Loucy (cell line): ENCODE results near the gene IGFBPL1.
A peak's percentile ranks its signal among the peaks of the same experiment; 100 is the strongest.

Experiments used
- H2AFZ ChIP-seq: fragments of 200-600 bp; sonication (generic); 2 replicates; pipeline ENCODE4 v1.6.0; 2016; ENCODE audit warnings: antibody characterized with exemption, mild to moderate bottlenecking, low read length, moderate library complexity
- H3F3A ChIP-seq: fragments of 200-600 bp; 2 replicates; pipeline ENCODE4 v1.6.0; 2016; ENCODE audit warnings: antibody characterized with exemption, low read depth, mild to moderate bottlenecking
- H3K27me3 ChIP-seq: fragments of 200-600 bp; sonication (generic); 2 replicates; pipeline ENCODE4 v1.6.1; 2014; ENCODE audit warnings: low read length, mild to moderate bottlenecking; ENCODE audit not compliant: insufficient read depth, poor library complexity, severe bottlenecking
- H3K36me3 ChIP-seq: fragments of 200-600 bp; sonication (generic); 2 replicates; pipeline ENCODE4 v1.6.1; 2016; ENCODE audit warnings: low read length; ENCODE audit not compliant: insufficient read depth
- H3K4me1 ChIP-seq: fragments of 200-600 bp; sonication (generic); 2 replicates; pipeline ENCODE4 v1.5.1; 2014; ENCODE audit warnings: low read length, mild to moderate bottlenecking; ENCODE audit not compliant: insufficient read depth, poor library complexity, severe bottlenecking
- H3K4me2 ChIP-seq: fragments of 200-600 bp; sonication (generic); 2 replicates; pipeline ENCODE4 v1.6.0; 2014; ENCODE audit warnings: antibody characterized with exemption, low read length, low read depth, mild to moderate bottlenecking; ENCODE audit not compliant: poor library complexity, severe bottlenecking
- H3K4me3 ChIP-seq: fragments of 200-600 bp; sonication (generic); 2 replicates; pipeline ENCODE4 v1.5.1; 2014; ENCODE audit warnings: low read length, mild to moderate bottlenecking, mixed read lengths; ENCODE audit not compliant: poor library complexity, severe bottlenecking
- H3K79me2 ChIP-seq: fragments of 200-600 bp; sonication (generic); 2 replicates; pipeline ENCODE4 v1.6.1; 2014; ENCODE audit warnings: low read length; ENCODE audit not compliant: insufficient read depth
- H3K9ac ChIP-seq: fragments of 200-600 bp; sonication (generic); 2 replicates; pipeline ENCODE4 v1.6.0; 2014; ENCODE audit warnings: mild to moderate bottlenecking, low read depth, low read length, moderate library complexity; ENCODE audit not compliant: poor library complexity, severe bottlenecking
- H3K9me2 ChIP-seq: fragments of 200-600 bp; sonication (generic); replicated peaks from 2 replicates; pipeline ENCODE4 v1.6.1; 2016; ENCODE audit warnings: low read depth, low read length, mixed read lengths
- H3K9me3 ChIP-seq: fragments of 200-600 bp; sonication (generic); 2 replicates; pipeline ENCODE4 v1.6.1; 2014; ENCODE audit warnings: mild to moderate bottlenecking, antibody characterized with exemption, low read length, low read depth; ENCODE audit not compliant: insufficient read depth
- H4K20me1 ChIP-seq: fragments of 200-600 bp; sonication (generic); 2 replicates; pipeline ENCODE4 v1.6.0; 2014; ENCODE audit warnings: antibody characterized with exemption, low read length, mild to moderate bottlenecking; ENCODE audit not compliant: insufficient read depth, poor library complexity, severe bottlenecking
- EZH2phosphoT487 ChIP-seq: fragments of 200-600 bp; IDR thresholded peaks from 2 replicates; pipeline ENCODE4 v1.6.1; 2018; ENCODE audit warnings: antibody characterized with exemption, mild to moderate bottlenecking, moderate library complexity, borderline replicate concordance
- TF ChIP-seq, protein P1 (sequence below): fragments of 200-600 bp; sonication (generic); conservative IDR thresholded peaks from 2 replicates; pipeline ENCODE4 v1.5.1; 2014; ENCODE audit warnings: mild to moderate bottlenecking, antibody characterized with exemption, low read length

Gene IGFBPL1

DNA sequence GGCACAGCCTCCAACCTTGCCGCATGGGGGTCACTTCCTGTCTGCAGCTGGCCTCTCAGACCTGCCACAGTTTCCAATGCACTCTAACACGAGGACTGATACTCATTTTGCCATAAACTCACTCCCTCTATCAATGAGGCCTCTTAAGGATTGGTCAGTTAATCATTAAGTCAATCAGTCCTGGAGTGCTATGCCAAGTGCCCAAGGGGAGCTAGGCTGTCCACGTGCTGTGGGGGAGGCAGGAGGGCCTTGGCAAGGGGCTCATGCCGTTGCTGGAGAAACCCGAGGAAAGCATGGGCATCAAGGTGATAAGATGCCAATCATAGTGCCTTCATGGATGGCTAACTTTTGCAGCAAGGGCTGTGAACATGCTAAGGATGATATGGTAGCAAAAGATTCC, 33.4 kb downstream of the IGFBPL1 start:
- Histone ChIP-seq H3K4me2 (no peak overlapping the region), H3K9me2 (no peaks in the 10 kb centered on the region), H2AFZ (no peak overlapping the region)

DNA sequence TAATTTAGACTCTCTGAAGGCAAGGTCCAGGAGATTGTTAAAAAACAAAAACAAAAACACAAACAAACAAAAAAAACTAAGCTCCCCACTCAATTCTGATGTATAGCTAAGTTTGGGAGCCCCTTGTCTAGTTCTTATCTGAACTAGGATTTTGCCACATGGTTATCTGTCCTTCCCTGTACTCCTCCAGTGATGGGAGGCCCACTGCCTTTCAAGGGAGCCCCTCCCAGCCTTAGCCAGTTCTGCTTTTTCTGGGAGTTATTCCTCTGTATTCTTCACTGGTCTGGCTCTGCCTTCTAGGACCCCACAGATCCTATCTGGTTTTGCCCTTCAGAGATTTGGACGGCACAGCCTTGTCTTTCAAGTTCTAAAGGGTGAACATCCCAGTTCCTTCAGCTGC, 33.8 kb downstream of the IGFBPL1 start:
- Histone ChIP-seq H3K9me2 (no peaks in the 10 kb centered on the region), H2AFZ (0 out of 2 replicates have a peak overlapping the region, but pooled peaks have one; percentile 57)
- TF ChIP-seq EZH2phosphoT487 = no peak
- TF ChIP-seq, protein P1, sequence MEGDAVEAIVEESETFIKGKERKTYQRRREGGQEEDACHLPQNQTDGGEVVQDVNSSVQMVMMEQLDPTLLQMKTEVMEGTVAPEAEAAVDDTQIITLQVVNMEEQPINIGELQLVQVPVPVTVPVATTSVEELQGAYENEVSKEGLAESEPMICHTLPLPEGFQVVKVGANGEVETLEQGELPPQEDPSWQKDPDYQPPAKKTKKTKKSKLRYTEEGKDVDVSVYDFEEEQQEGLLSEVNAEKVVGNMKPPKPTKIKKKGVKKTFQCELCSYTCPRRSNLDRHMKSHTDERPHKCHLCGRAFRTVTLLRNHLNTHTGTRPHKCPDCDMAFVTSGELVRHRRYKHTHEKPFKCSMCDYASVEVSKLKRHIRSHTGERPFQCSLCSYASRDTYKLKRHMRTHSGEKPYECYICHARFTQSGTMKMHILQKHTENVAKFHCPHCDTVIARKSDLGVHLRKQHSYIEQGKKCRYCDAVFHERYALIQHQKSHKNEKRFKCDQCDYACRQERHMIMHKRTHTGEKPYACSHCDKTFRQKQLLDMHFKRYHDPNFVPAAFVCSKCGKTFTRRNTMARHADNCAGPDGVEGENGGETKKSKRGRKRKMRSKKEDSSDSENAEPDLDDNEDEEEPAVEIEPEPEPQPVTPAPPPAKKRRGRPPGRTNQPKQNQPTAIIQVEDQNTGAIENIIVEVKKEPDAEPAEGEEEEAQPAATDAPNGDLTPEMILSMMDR = no peak

More for the DNA sequence above, 33.4 kb downstream of the IGFBPL1 start:
- Histone ChIP-seq H3K27me3 (no peaks in the 10 kb centered on the region), H3K79me2 (peaks cover 27% of the 10 kb centered on the region), H3K9ac (no peak overlapping the region), H4K20me1 (no peaks in the 10 kb centered on the region), H3K36me3 (no peaks in the 10 kb centered on the region; the same call in 1 of the 2 replicates), H3K4me1 (peaks cover 20% of the 10 kb centered on the region), H3K9me3 (no peaks in the 10 kb centered on the region), H3K4me3 (no peak overlapping the region), H3F3A (no peaks in the 10 kb centered on the region)
- no peak for TF ChIP-seq EZH2phosphoT487
- TF ChIP-seq, protein P1 = no peak

DNA sequence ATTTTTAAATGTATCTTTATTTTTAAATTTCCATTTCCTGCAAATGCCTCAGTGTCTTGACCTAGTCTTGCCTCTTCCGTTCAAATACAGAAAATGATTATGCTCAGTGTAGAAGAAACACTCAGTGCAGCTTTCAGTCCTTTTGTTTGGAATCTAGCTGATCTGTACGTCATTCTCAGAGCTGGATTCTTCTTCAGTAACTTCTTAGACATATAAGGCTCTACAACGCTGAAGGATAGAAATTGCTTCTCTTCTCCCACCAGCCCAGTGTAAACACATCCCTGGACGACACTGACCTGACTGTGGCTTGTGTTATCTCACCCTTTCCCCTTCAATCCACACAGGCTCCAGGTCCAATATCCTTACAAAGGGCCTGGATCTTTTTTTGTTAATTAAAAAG, 34.9 kb downstream of the IGFBPL1 start:
- no peaks in the 10 kb centered on the region for H3F3A ChIP-seq
- TF ChIP-seq, protein P1 = no peak
- no peak for TF ChIP-seq EZH2phosphoT487
- peaks cover 18% of the 10 kb centered on the region for H3K4me1 ChIP-seq
- no peak overlapping the region for H2AFZ ChIP-seq
- peaks cover 15% of the 10 kb centered on the region for H3K79me2 ChIP-seq
- H3K4me3 ChIP-seq = no peak overlapping the region
- no peak overlapping the region for H3K9ac ChIP-seq
- no peak overlapping the region for H3K4me2 ChIP-seq
- no peaks in the 10 kb centered on the region for H4K20me1 ChIP-seq
- H3K9me2 ChIP-seq = no peaks in the 10 kb centered on the region
- H3K36me3 ChIP-seq = no peaks in the 10 kb centered on the region
- H3K27me3 ChIP-seq = no peaks in the 10 kb centered on the region
- no peaks in the 10 kb centered on the region; the same call in 1 of the 2 replicates for H3K9me3 ChIP-seq

More for the DNA sequence above, 33.8 kb downstream of the IGFBPL1 start:
- Histone ChIP-seq H3K79me2 (peaks cover 27% of the 10 kb centered on the region), H3K4me2 (no peak overlapping the region), H3K36me3 (no peaks in the 10 kb centered on the region), H4K20me1 (no peaks in the 10 kb centered on the region), H3K4me1 (peaks cover 20% of the 10 kb centered on the region), H3K4me3 (no peak overlapping the region), H3F3A (no peaks in the 10 kb centered on the region), H3K9ac (no peak overlapping the region), H3K27me3 (no peaks in the 10 kb centered on the region), H3K9me3 (no peaks in the 10 kb centered on the region)
